GM18499 (cell line): Measurements from ENCODE around the gene SUSD2.
"Not testable (repeated sequence)": the region's sequence is repeated elsewhere in the genome, so short reads cannot be mapped to it uniquely, and the experiment has no call there.

Experiments used
- ATAC-seq: cut with Tn5 transposase; IDR thresholded peaks from one replicate; pipeline ENCODE4 v1.9.1; 2021; ENCODE audit warnings: moderate number of reproducible peaks; ENCODE audit not compliant: insufficient read depth, unreplicated experiment

Gene SUSD2

DNA sequence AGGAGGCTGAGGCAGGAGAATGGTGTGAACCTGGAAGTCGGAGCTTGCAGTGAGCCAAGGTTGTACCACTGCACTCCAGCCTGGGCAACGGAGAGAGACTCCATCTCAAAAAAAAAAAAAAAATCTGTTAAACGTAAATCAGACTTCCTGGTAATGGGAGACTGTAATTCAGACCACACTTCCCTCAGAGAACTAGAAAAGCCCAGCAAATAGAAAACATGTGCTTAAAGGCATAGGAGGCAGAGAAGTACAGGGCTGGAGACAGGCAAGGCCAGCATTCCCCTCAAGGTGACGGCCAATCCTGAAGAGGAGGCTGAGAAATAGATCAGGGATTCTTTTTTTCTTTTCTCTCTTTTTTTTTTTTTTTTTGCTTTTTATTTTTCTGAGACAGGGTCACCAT, 55.4 kb downstream of the SUSD2 start:
- no peak for ATAC-seq

DNA sequence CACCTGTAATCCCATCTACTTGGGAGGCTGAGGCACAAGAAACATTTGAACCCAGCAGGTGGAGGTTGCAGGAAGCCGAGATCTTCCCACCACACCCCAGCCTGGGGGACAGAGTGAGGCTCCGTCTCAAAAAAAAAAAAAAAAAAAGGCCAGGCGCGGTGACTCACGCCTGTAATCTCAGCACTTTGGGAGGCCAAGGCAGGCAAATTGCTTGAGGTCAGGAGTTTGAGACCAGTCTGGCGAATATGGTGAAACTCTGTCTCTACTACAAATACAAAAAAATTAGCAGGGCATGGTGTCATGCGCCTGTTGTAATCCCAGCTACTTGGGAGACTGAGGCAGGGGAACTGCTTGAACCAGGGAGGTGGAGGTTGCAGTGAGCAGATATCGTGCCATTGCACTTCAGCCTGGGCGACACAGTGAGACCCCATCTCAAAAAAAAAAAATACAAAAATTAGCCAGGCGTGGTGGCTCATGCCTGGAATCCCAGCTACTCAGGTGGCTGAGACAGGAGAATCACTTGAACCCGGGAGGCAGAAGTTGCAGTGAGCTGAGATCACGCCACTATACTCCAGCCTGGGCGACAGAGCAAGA, 56.9 kb downstream of the SUSD2 start:
- ATAC-seq: not testable (repeated sequence)
